Kidney glomerular epithelial cell (primary cell): ENCODE measurements around the gene GMFB.
A peak's percentile ranks its signal among the peaks of the same experiment; 100 is the strongest.

Source experiments
- DNase-seq: peaks from one replicate; lab custom pipeline; 2025; lab: John Stamatoyannopoulos, UW

Gene GMFB

GRCh38 chr14:54490445-54491175 lies 1.8 kb upstream of the GMFB start:
- DNase-seq: no peak

- DNase-seq: no peak
Measured at GRCh38 chr14:54489731-54490444, 1.1 kb upstream of the GMFB start.

- DNase-seq: no peak
Measured at GRCh38 chr14:54489318-54489683, 521 bp upstream of the GMFB start.

GRCh38 chr14:54488318-54488645 lies 498 bp downstream of the GMFB start:
- DNase-seq: no peak

GRCh38 chr14:54487771-54488170 lies 1.0 kb downstream of the GMFB start:
- peak; percentile 55 for DNase-seq

- DNase-seq: no peak
Measured at GRCh38 chr14:54486685-54487084, 2.1 kb downstream of the GMFB start.

- peak; percentile 13 for DNase-seq
Measured at GRCh38 chr14:54483846-54484245, 4.9 kb downstream of the GMFB start.

- DNase-seq: no peak
Measured at GRCh38 chr14:54483073-54483745, 5.6 kb downstream of the GMFB start.

GRCh38 chr14:54481695-54482094 lies 7.1 kb downstream of the GMFB start:
- DNase-seq: no peak

- no peak for DNase-seq
Measured at GRCh38 chr14:54480830-54481562, 7.8 kb downstream of the GMFB start.

GRCh38 chr14:54478636-54479215 lies 10.1 kb downstream of the GMFB start:
- DNase-seq: no peak

GRCh38 chr14:54475911-54476310 lies 12.9 kb downstream of the GMFB start:
- DNase-seq: no peak

GRCh38 chr14:54475187-54475899 lies 13.4 kb downstream of the GMFB start:
- no peak for DNase-seq

GRCh38 chr14:54474232-54474793 lies 14.5 kb downstream of the GMFB start:
- no peak for DNase-seq

- no peak for DNase-seq
Measured at GRCh38 chr14:54472315-54472714, 16.5 kb downstream of the GMFB start.

GRCh38 chr14:54471641-54472040 lies 17.1 kb downstream of the GMFB start:
- no peak for DNase-seq

- no peak for DNase-seq
Measured at GRCh38 chr14:54470701-54471100, 18.1 kb downstream of the GMFB start.

- no peak for DNase-seq
Measured at GRCh38 chr14:54467280-54467679, 21.5 kb downstream of the GMFB start.

- no peak for DNase-seq
Measured at GRCh38 chr14:54465654-54466053, 23.1 kb downstream of the GMFB start.

GRCh38 chr14:54462048-54462447 lies 26.7 kb downstream of the GMFB start:
- no peak for DNase-seq

GRCh38 chr14:54459106-54459505 lies 29.7 kb downstream of the GMFB start:
- DNase-seq: no peak
